Measurements from ENCODE around the gene ONECUT3.

GRCh38 chr19:1734321-1734966 is 18.9 kb upstream of the ONECUT3 start:
- TF ChIP-seq, protein P1, sequence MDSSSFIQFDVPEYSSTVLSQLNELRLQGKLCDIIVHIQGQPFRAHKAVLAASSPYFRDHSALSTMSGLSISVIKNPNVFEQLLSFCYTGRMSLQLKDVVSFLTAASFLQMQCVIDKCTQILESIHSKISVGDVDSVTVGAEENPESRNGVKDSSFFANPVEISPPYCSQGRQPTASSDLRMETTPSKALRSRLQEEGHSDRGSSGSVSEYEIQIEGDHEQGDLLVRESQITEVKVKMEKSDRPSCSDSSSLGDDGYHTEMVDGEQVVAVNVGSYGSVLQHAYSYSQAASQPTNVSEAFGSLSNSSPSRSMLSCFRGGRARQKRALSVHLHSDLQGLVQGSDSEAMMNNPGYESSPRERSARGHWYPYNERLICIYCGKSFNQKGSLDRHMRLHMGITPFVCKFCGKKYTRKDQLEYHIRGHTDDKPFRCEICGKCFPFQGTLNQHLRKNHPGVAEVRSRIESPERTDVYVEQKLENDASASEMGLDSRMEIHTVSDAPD (CRISPR knock-in tag; IDR thresholded peaks at IDR 0.05) = no peak
- no peak for TF ChIP-seq ESRRA (IDR thresholded peaks at IDR 0.05; ENCODE audit: borderline replicate concordance, low read depth)
- TF ChIP-seq MNT (conservative IDR thresholded peaks at IDR 0.05) = no peak
- TF ChIP-seq HNRNPUL1 (IDR thresholded peaks at IDR 0.05; ENCODE audit: low read length) = no peak
- TF ChIP-seq TBL1XR1 (IDR thresholded peaks at IDR 0.05; ENCODE audit: low read length in 2 of 2) = no peak
- TF ChIP-seq ZNF354B (CRISPR knock-in tag; IDR thresholded peaks at IDR 0.05) = no peak
- TF ChIP-seq, protein P2, sequence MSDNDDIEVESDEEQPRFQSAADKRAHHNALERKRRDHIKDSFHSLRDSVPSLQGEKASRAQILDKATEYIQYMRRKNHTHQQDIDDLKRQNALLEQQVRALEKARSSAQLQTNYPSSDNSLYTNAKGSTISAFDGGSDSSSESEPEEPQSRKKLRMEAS (CRISPR knock-in tag; IDR thresholded peaks at IDR 0.05) = no peak
- no peak for TF ChIP-seq SAP30 (IDR thresholded peaks at IDR 0.05; ENCODE audit: borderline replicate concordance, insufficient read depth, low read depth, low read length, poor library complexity, severe bottlenecking)
- no peak for TF ChIP-seq RAD21 (CRISPR knock-in tag; conservative IDR thresholded peaks at IDR 0.05 in 1 of 2, IDR thresholded peaks at IDR 0.05 in 1 of 2)
- TF ChIP-seq POLR2A (conservative IDR thresholded peaks at IDR 0.05) = no peak
- TF ChIP-seq, protein P3, sequence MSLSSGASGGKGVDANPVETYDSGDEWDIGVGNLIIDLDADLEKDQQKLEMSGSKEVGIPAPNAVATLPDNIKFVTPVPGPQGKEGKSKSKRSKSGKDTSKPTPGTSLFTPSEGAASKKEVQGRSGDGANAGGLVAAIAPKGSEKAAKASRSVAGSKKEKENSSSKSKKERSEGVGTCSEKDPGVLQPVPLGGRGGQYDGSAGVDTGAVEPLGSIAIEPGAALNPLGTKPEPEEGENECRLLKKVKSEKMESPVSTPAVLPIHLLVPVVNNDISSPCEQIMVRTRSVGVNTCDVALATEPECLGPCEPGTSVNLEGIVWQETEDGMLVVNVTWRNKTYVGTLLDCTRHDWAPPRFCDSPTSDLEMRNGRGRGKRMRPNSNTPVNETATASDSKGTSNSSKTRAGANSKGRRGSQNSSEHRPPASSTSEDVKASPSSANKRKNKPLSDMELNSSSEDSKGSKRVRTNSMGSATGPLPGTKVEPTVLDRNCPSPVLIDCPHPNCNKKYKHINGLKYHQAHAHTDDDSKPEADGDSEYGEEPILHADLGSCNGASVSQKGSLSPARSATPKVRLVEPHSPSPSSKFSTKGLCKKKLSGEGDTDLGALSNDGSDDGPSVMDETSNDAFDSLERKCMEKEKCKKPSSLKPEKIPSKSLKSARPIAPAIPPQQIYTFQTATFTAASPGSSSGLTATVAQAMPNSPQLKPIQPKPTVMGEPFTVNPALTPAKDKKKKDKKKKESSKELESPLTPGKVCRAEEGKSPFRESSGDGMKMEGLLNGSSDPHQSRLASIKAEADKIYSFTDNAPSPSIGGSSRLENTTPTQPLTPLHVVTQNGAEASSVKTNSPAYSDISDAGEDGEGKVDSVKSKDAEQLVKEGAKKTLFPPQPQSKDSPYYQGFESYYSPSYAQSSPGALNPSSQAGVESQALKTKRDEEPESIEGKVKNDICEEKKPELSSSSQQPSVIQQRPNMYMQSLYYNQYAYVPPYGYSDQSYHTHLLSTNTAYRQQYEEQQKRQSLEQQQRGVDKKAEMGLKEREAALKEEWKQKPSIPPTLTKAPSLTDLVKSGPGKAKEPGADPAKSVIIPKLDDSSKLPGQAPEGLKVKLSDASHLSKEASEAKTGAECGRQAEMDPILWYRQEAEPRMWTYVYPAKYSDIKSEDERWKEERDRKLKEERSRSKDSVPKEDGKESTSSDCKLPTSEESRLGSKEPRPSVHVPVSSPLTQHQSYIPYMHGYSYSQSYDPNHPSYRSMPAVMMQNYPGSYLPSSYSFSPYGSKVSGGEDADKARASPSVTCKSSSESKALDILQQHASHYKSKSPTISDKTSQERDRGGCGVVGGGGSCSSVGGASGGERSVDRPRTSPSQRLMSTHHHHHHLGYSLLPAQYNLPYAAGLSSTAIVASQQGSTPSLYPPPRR (CRISPR knock-in tag; IDR thresholded peaks at IDR 0.05; ENCODE audit: borderline replicate concordance) = no peak
- TF ChIP-seq CEBPB (tag; IDR thresholded peaks at IDR 0.05) = no peak
